GM12878 (cell line): Measurements from ENCODE around the gene SERTAD2. TPM values are rescaled to one million over a fixed set of nuclear protein-coding genes. Genes with fewer than 3 reads are reported as not detected.

Experiments used
- ATF3 ChIP-seq: IDR thresholded peaks from 2 replicates; pipeline ENCODE4 v1.6.1; 2011; ENCODE audit warnings: low read depth, mild to moderate bottlenecking, low read length, moderate library complexity, borderline replicate concordance; ENCODE audit errors: extremely low read depth
- BCLAF1 ChIP-seq: fragments of 450-650 bp; IDR thresholded peaks from 2 replicates; pipeline ENCODE4 v1.6.1; 2017; ENCODE audit warnings: antibody characterized with exemption, mild to moderate bottlenecking, moderate library complexity
- E2F8 ChIP-seq: fragments of 450-650 bp; IDR thresholded peaks from 2 replicates; pipeline ENCODE4 v1.6.1; 2018; ENCODE audit warnings: mild to moderate bottlenecking, low read depth, moderate library complexity; ENCODE audit not compliant: partially characterized antibody
- NFYB ChIP-seq: IDR thresholded peaks from 2 replicates; pipeline ENCODE4 v1.6.1; 2011; ENCODE audit warnings: low read depth, mild to moderate bottlenecking, low read length, improper control_type of control experiment, moderate library complexity; ENCODE audit not compliant: insufficient read depth
- PKNOX1 ChIP-seq: fragments of 450-650 bp; IDR thresholded peaks from 2 replicates; pipeline ENCODE4 v1.6.1; 2016; ENCODE audit warnings: mild to moderate bottlenecking
- ZBTB33 ChIP-seq: fragments of 450-650 bp; IDR thresholded peaks from 2 replicates; pipeline ENCODE4 v1.6.1; 2017; ENCODE audit warnings: mild to moderate bottlenecking
- polyA plus RNA-seq, 11 experiments: library from polyadenylated mRNA; depleted of rRNA in 4 of 11; unstranded in 6 of 11; stranded (reverse) in 5 of 11; fragments of >200 nt; fragmentation: Nextera tagmentation in 4 of 11; fragmentation: Illumina TruSeq in 1 of 11; extraction: Ambion mirVana in 4 of 11; extraction: Trizol in 1 of 11; gene quantifications; 1 replicate in 1 of 11; 2 replicates in 10 of 11; pipeline versions ENCODE4 v1.2.1 to v1.2.3, GENCODE V29; 2011 to 2016; ENCODE audit warnings: inconsistent platforms in 2 of 11, missing spikeins in 2 of 11, low read depth in 1 of 11
- total RNA-seq, 4 experiments: library from RNA; depleted of rRNA in 3 of 4; stranded (reverse); fragments of >200 nt in 3 of 4; fragmentation: Illumina TruSeq in 1 of 4; extraction: Trizol in 1 of 4; gene quantifications; 2 replicates each; pipeline versions ENCODE4 v1.2.1 to v1.2.3, GENCODE V29; 2013 to 2021

SERTAD2 gene
- total and polyA plus RNA-seq, 10 of the 15 experiments (the other 5 are each of a cell fraction or from before 2014, with no cell fraction given): 7.9 to 28.7 (median 20.1) TPM

GRCh38 chr2:64612575-64613195, 41.0 kb downstream of the SERTAD2 start (continued):
- TF ChIP-seq BCLAF1: no peak
- no peak for TF ChIP-seq ATF3
- no peak for TF ChIP-seq PKNOX1
- no peak for TF ChIP-seq ZBTB33
- TF ChIP-seq NFYB: no peak
- TF ChIP-seq E2F8: no peak
- TF ChIP-seq, all 136 proteins: peak for 0
